ENCODE data around the gene TXNIP.

GRCh38 chr1:146021050-146021445 lies 24.7 kb upstream of the TXNIP start:
- TF ChIP-seq EZH2 (IDR thresholded peaks at IDR 0.05; ENCODE audit: low read length): no peak
- no peak for TF ChIP-seq CTCF (optimal IDR thresholded peaks at IDR 0.05 in 1 of 3, IDR thresholded peaks at IDR 0.05 in 1 of 3, conservative IDR thresholded peaks at IDR 0.05 in 1 of 3; ENCODE audit: extremely low read depth in 1 of 3, insufficient read depth in 2 of 3, low read length in 3 of 3)

Data from keratinocyte (primary cell).